IMR-90 (cell line): ENCODE results near the gene CDK14. TPM values are rescaled to one million over a fixed set of nuclear protein-coding genes. Genes with fewer than 3 reads are reported as not detected.
A peak's percentile ranks its signal among the peaks of the same experiment; 100 is the strongest.

Source experiments
- ATAC-seq: fragments of 200-7000 bp; cut with Tn5 transposase; 2 replicates; pipeline ENCODE4 v1.9.1; 2020; ENCODE audit warnings: low read depth, mild to moderate bottlenecking, moderate library complexity
- BruUV-seq: library from RNA; stranded (reverse); fragments of 400-500 nt; replicated peaks from 2 replicates; lab custom pipeline; 2021; lab: Mats Ljungman, UMichigan
- CTCF ChIA-PET: fragments of 300-600 bp; formaldehyde crosslinking; extraction: SDS; loops from one replicate; lab custom pipeline; 2021; ENCODE audit warnings: antibody characterized with exemption; lab: Yijun Ruan, JAX
- POLR2A ChIA-PET: fragments of 300-600 bp; sonication (Branson Sonifier 250); formaldehyde crosslinking; loops from one replicate; lab custom pipeline; 2022; ENCODE audit warnings: antibody characterized with exemption; ENCODE audit not compliant: unreplicated experiment; lab: Charles Lee
- DNase-seq: peaks from one replicate; pipeline ENCODE4 v3.0.0; 2013
- H2AFZ ChIP-seq: replicated peaks from 2 replicates; pipeline ENCODE3; 2013; ENCODE audit warnings: low read length, mild to moderate bottlenecking; ENCODE audit not compliant: poor library complexity
- H2AK5ac ChIP-seq: 2 replicates; pipeline ENCODE4 v1.6.1; 2013; ENCODE audit warnings: low read depth, low read length, inconsistent platforms
- H2AK9ac ChIP-seq: replicated peaks from 2 replicates; pipeline ENCODE3; 2013; ENCODE audit warnings: mild to moderate bottlenecking, low read depth, low read length, moderate library complexity; ENCODE audit not compliant: poor library complexity
- H2BK120ac ChIP-seq: 2 replicates; pipeline ENCODE4 v1.6.1; 2013; ENCODE audit warnings: low read depth, low read length, inconsistent platforms
- H2BK15ac ChIP-seq: 3 replicates; pipeline ENCODE4 v1.6.1; 2013; ENCODE audit warnings: low read depth, low read length, inconsistent platforms
- H2BK20ac ChIP-seq: 2 replicates; pipeline ENCODE4 v1.6.1; 2013; ENCODE audit warnings: low read depth, mild to moderate bottlenecking, inconsistent platforms, low read length, moderate library complexity
- H2BK5ac ChIP-seq: 2 replicates; pipeline ENCODE4 v1.6.1; 2013; ENCODE audit warnings: mild to moderate bottlenecking, low read depth, low read length, inconsistent platforms; ENCODE audit not compliant: poor library complexity, severe bottlenecking
- H3K14ac ChIP-seq: replicated peaks from 2 replicates; pipeline ENCODE4 v1.6.1; 2013; ENCODE audit warnings: low read depth, low read length, inconsistent platforms
- H3K18ac ChIP-seq: 2 replicates; pipeline ENCODE4 v1.6.1; 2013; ENCODE audit warnings: low read depth, low read length, control low read depth
- H3K23ac ChIP-seq: 2 replicates; pipeline ENCODE4 v1.6.1; 2013; ENCODE audit warnings: low read depth, low read length, inconsistent platforms
- H3K27ac ChIP-seq: 2 replicates; pipeline ENCODE4 v1.5.1; 2013; ENCODE audit warnings: mild to moderate bottlenecking, control low read depth, low read length; ENCODE audit not compliant: insufficient read depth
- H3K27me3 ChIP-seq: 2 replicates; pipeline ENCODE4 v1.6.1; 2013; ENCODE audit warnings: low read length; ENCODE audit not compliant: control insufficient read depth, insufficient read depth
- H3K36me3 ChIP-seq: 2 replicates; pipeline ENCODE4 v1.6.1; 2013; ENCODE audit warnings: low read length, mixed read lengths; ENCODE audit not compliant: control insufficient read depth, insufficient read depth
- H3K4ac ChIP-seq: 2 replicates; pipeline ENCODE4 v1.6.1; 2013; ENCODE audit warnings: low read depth, low read length, inconsistent platforms
- H3K4me1 ChIP-seq: 2 replicates; pipeline ENCODE4 v1.6.1; 2013; ENCODE audit warnings: low read length, mixed read lengths; ENCODE audit not compliant: control insufficient read depth, insufficient read depth
- H3K4me2 ChIP-seq: 2 replicates; pipeline ENCODE4 v1.6.1; 2013; ENCODE audit warnings: low read depth, mild to moderate bottlenecking, control low read depth, low read length, moderate library complexity
- H3K4me3 ChIP-seq: 2 replicates; pipeline ENCODE4 v1.5.1; 2013; ENCODE audit warnings: low read depth, mild to moderate bottlenecking, control low read depth, low read length, moderate library complexity; ENCODE audit not compliant: insufficient read depth
- H3K56ac ChIP-seq: 2 replicates; pipeline ENCODE4 v1.6.1; 2013; ENCODE audit warnings: low read length, inconsistent platforms; ENCODE audit not compliant: insufficient read depth; ENCODE audit errors: extremely low read depth
- H3K79me1 ChIP-seq, 2 experiments: 2 replicates each; pipeline ENCODE4 v1.6.1; 2013; ENCODE audit warnings: low read length in 2 of 2, inconsistent platforms in 1 of 2, low read depth in 1 of 2
- H3K9ac ChIP-seq: 2 replicates; pipeline ENCODE4 v1.6.1; 2013; ENCODE audit warnings: low read depth, low read length, control low read depth
- H3K9me1 ChIP-seq: 2 replicates; pipeline ENCODE4 v1.6.1; 2013; ENCODE audit warnings: low read length, inconsistent platforms; ENCODE audit not compliant: insufficient read depth
- H3K9me3 ChIP-seq: 2 replicates; pipeline ENCODE4 v1.6.1; 2013; ENCODE audit warnings: low read length; ENCODE audit not compliant: control insufficient read depth, insufficient read depth
- H4K20me1 ChIP-seq: 2 replicates; pipeline ENCODE4 v1.6.1; 2013; ENCODE audit warnings: low read length, inconsistent platforms; ENCODE audit not compliant: insufficient read depth
- H4K5ac ChIP-seq: 2 replicates; pipeline ENCODE4 v1.6.1; 2013; ENCODE audit warnings: mild to moderate bottlenecking, low read depth, low read length, control low read depth
- H4K8ac ChIP-seq, 2 experiments: 2 replicates each; pipeline ENCODE4 v1.6.1; 2013; ENCODE audit warnings: low read depth in 2 of 2, low read length in 2 of 2, control low read depth in 1 of 2, inconsistent platforms in 1 of 2
- H4K91ac ChIP-seq: 2 replicates; pipeline ENCODE4 v1.6.1; 2013; ENCODE audit warnings: low read depth, low read length, inconsistent platforms; ENCODE audit not compliant: insufficient read depth
- BHLHE40 ChIP-seq: fragments of 150-350 bp; IDR thresholded peaks from 2 replicates; pipeline ENCODE4 v1.6.1; 2016; ENCODE audit warnings: mild to moderate bottlenecking, low read depth, low read length
- CEBPB ChIP-seq: IDR thresholded peaks from 2 replicates; pipeline ENCODE4 v1.6.1; 2012; ENCODE audit warnings: low read depth, low read length, improper control_type of control experiment
- CHD1 ChIP-seq: IDR thresholded peaks from 2 replicates; pipeline ENCODE4 v1.6.1; 2012; ENCODE audit warnings: low read depth, low read length, improper control_type of control experiment
- FOS ChIP-seq: fragments of 150-350 bp; IDR thresholded peaks from 2 replicates; pipeline ENCODE4 v1.6.1; 2016; ENCODE audit warnings: low read depth, low read length
- MAFK ChIP-seq: IDR thresholded peaks from 2 replicates; pipeline ENCODE4 v1.6.1; 2012; ENCODE audit warnings: low read depth, low read length, improper control_type of control experiment
- MXI1 ChIP-seq: IDR thresholded peaks from 2 replicates; pipeline ENCODE4 v1.6.1; 2012; ENCODE audit warnings: low read depth, mild to moderate bottlenecking, low read length, moderate library complexity, borderline replicate concordance
- POLR2A ChIP-seq: IDR thresholded peaks from 2 replicates; pipeline ENCODE4 v1.6.1; 2012; ENCODE audit warnings: mild to moderate bottlenecking, low read depth, low read length
- RAD21 ChIP-seq: IDR thresholded peaks from 2 replicates; pipeline ENCODE4 v1.6.1; 2012; ENCODE audit warnings: low read length, improper control_type of control experiment
- RCOR1 ChIP-seq: IDR thresholded peaks from 2 replicates; pipeline ENCODE4 v1.6.1; 2012; ENCODE audit warnings: mild to moderate bottlenecking, low read length, improper control_type of control experiment; ENCODE audit not compliant: insufficient replicate concordance
- RFX5 ChIP-seq: IDR thresholded peaks from 2 replicates; pipeline ENCODE4 v1.8.0; 2012; ENCODE audit warnings: low read depth, mild to moderate bottlenecking, low read length, moderate library complexity
- WGBS, 2 experiments: methylation state at CpG; one replicate each; pipeline versions ENCODE4 v1.1.5 to v1.1.7; 2013; ENCODE audit warnings: missing lambda C conversion rate in 2 of 2; ENCODE audit not compliant: insufficient read length in 1 of 2; ENCODE audit errors: extremely low coverage in 2 of 2; 5-methylcytosine and 5-hydroxymethylcytosine counted together
- dilution Hi-C: fragments of 300-500 bp; cut with HindIII; formaldehyde crosslinking; loops from one replicate; pipeline ENCODE4 v1.14.3; 2018; ENCODE audit warnings: low sequenced_read_pairs; ENCODE audit not compliant: unreplicated experiment
- in situ Hi-C: fragments of 300-500 bp; cut with MboI; formaldehyde crosslinking; loops from 3 replicates; pipeline ENCODE4 v1.14.3; 2019; ENCODE audit warnings: low sequenced_read_pairs, inconsistent platforms, mixed read lengths
- intact Hi-C: fragments of 100-400 bp; cut with micrococcal nuclease; formaldehyde crosslinking; loops from 2 replicates; pipeline ENCODE4 v1.10.0; 2022
- polyA plus RNA-seq, 3 experiments: library from polyadenylated mRNA; depleted of rRNA; stranded (reverse); fragments of >200 nt; gene quantifications; 2 replicates each; pipeline ENCODE4 v1.2.3, GENCODE V29; 2012; ENCODE audit warnings: low replicate concordance in 1 of 3
- total RNA-seq: library from RNA; depleted of rRNA; stranded (reverse); fragments of >200 nt; gene quantifications from 2 replicates; pipeline ENCODE4 v1.2.3, GENCODE V29; 2012

Gene CDK14
- total and polyA plus RNA-seq, 2 of the 4 experiments (the other 2 are of a cell fraction) = 10.1 to 29.6 TPM

GRCh38 chr7:90579181-90579688 is 16.9 kb upstream of the CDK14 start:
- ChIA-PET CTCF (interaction anchor here (0.8 kb wide), 1 partner anchor 15 kb away, joined by 3 read pairs; no protein-coding TSS in a partner anchor), POLR2A (no interaction called here)
- Histone ChIP-seq H3K27me3 (no peaks in the 10 kb centered on the region), H2BK15ac (no peak overlapping the region), H4K5ac (no peak overlapping the region), H3K27ac (no peak overlapping the region), H2BK20ac (no peak overlapping the region), H4K91ac (no peak overlapping the region), H3K36me3 (no peaks in the 10 kb centered on the region), H3K4me3 (no peak overlapping the region), H3K14ac (0 out of 2 replicates have a peak overlapping the region, but pooled peaks have one; percentile 36), H3K56ac (no peak overlapping the region), H2AFZ (no peak overlapping the region), H3K4me2 (no peak overlapping the region), H2AK5ac (no peak overlapping the region), H3K9me1 (peaks cover 4% of the 10 kb centered on the region; the same call in 1 of the 2 replicates), H3K4ac (0 out of 2 replicates have a peak overlapping the region, but pooled peaks have one; percentile 18), H4K20me1 (no peaks in the 10 kb centered on the region), H3K18ac (no peak overlapping the region), H3K4me1 (peaks cover 2% of the 10 kb centered on the region; the same call in 1 of the 2 replicates), H3K9me3 (no peaks in the 10 kb centered on the region), H4K8ac (no peak overlapping the region), H2BK120ac (no peak overlapping the region), H3K23ac (no peak overlapping the region), H2BK5ac (peak overlapping the region; percentile 2), H2AK9ac (no peak overlapping the region), H3K79me1 (no peaks in the 10 kb centered on the region), H3K9ac (no peak overlapping the region)
- intact Hi-C loops (no loop called here), dilution Hi-C loops (no loop called here), in situ Hi-C loops (no loop called here)
- TF ChIP-seq MAFK = no peak
- TF ChIP-seq RAD21 = no peak
- TF ChIP-seq BHLHE40 = peak; percentile 77
- no peak for TF ChIP-seq MXI1
- TF ChIP-seq RFX5 = no peak
- no peak for TF ChIP-seq CHD1
- no peak for TF ChIP-seq FOS
- peak; percentile 81 for TF ChIP-seq CEBPB
- no peak for TF ChIP-seq POLR2A
- peak; percentile 9 for TF ChIP-seq RCOR1
- no CpG with 5 or more reads among the region's 4 CpGs for WGBS, 2 experiments
- peak; percentile 63 for ATAC-seq
- peak; percentile 81 for DNase-seq
- no TSS peak for BruUV-seq
